Measurements from ENCODE around the gene ESPN. TPM values are rescaled to one million over a fixed set of nuclear protein-coding genes. Genes with fewer than 3 reads are reported as not detected.
"Not testable (repeated sequence)": the region's sequence is repeated elsewhere in the genome, so short reads cannot be mapped to it uniquely, and the experiment has no call there.

Gene ESPN
- polyA plus RNA-seq, 1 donor: 12.2 TPM

GRCh38 chr1:6483017-6483760 lies 58.6 kb downstream of the ESPN start:
- no peak for DNase-seq

- no peak for DNase-seq
Observed at GRCh38 chr1:6483761-6484117, 59.2 kb downstream of the ESPN start.

GRCh38 chr1:6484826-6485167 lies 60.2 kb downstream of the ESPN start:
- no peak for DNase-seq

GRCh38 chr1:6485168-6486101 lies 60.9 kb downstream of the ESPN start:
- no peak for DNase-seq

- peak; percentile 91 for DNase-seq
Observed at GRCh38 chr1:6486433-6487011, 61.9 kb downstream of the ESPN start.

- DNase-seq: no peak
Observed at GRCh38 chr1:6487804-6488484, 63.4 kb downstream of the ESPN start.

GRCh38 chr1:6488602-6489382 lies 64.2 kb downstream of the ESPN start:
- no peak for DNase-seq

- DNase-seq: no peak
Observed at GRCh38 chr1:6489383-6489765, 64.8 kb downstream of the ESPN start.

GRCh38 chr1:6489799-6490180 lies 65.2 kb downstream of the ESPN start:
- no peak for DNase-seq

GRCh38 chr1:6490181-6491080 lies 65.9 kb downstream of the ESPN start:
- peak; percentile 77 for DNase-seq

- no peak for DNase-seq
Observed at GRCh38 chr1:6491081-6491449, 66.5 kb downstream of the ESPN start.

GRCh38 chr1:6491480-6491962 lies 66.9 kb downstream of the ESPN start, which contains the start of gene PLEKHG5:
PLEKHG5 (minus strand) TSS chr1:6491667; CDS start chr1:6477571, 14,096 bp downstream.
- DNase-seq: no peak

- no peak for DNase-seq
Observed at GRCh38 chr1:6491966-6492365, 67.4 kb downstream of the ESPN start.

- not testable (repeated sequence) for DNase-seq
Observed at GRCh38 chr1:6493834-6494223, 69.3 kb downstream of the ESPN start.

- DNase-seq: no peak
Observed at GRCh38 chr1:6494627-6495026, 70.1 kb downstream of the ESPN start.

- no peak for DNase-seq
Observed at GRCh38 chr1:6495041-6495441, 70.5 kb downstream of the ESPN start.

GRCh38 chr1:6495540-6496364 lies 71.2 kb downstream of the ESPN start:
- DNase-seq: no peak

GRCh38 chr1:6496365-6496721 lies 71.8 kb downstream of the ESPN start:
- no peak for DNase-seq

GRCh38 chr1:6496890-6497214 lies 72.3 kb downstream of the ESPN start:
- DNase-seq: no peak

All from left kidney (tissue), 2 donors.